GM21390 (cell line): ENCODE data around the gene GOLGA6L7.
"Not testable (repeated sequence)": the region's sequence is repeated elsewhere in the genome, so short reads cannot be mapped to it uniquely, and the experiment has no call there.

Source experiments
- ATAC-seq: cut with Tn5 transposase; IDR thresholded peaks from one replicate; pipeline ENCODE4 v1.9.1; 2021; ENCODE audit not compliant: unreplicated experiment

Gene GOLGA6L7

DNA sequence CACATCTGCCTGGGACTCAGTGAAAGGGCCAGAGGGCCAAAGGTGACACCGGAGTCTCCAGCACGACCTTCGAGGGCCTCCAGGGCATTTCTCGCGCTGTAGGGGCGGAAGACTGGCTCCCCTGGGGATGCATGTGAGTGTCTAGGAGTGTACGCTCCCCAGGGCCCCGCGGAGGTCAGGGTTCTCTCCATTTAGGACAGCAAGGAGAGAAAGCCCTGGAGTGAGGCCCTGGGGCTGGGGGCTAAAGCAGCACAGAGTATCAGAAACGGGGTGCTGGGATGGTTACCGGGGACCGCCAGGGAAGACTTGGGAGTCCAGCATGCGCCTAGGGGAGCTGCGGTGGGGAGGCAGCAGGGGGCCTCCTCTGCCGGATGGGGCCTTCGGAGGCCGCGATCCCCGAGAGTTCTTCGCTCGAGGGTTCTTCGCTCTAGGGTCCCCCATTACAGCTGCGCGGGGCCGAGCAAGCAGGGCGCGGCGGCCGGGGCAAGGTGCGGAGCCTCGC is 36.7 kb upstream of the GOLGA6L7 start:
- no peak for ATAC-seq

DNA sequence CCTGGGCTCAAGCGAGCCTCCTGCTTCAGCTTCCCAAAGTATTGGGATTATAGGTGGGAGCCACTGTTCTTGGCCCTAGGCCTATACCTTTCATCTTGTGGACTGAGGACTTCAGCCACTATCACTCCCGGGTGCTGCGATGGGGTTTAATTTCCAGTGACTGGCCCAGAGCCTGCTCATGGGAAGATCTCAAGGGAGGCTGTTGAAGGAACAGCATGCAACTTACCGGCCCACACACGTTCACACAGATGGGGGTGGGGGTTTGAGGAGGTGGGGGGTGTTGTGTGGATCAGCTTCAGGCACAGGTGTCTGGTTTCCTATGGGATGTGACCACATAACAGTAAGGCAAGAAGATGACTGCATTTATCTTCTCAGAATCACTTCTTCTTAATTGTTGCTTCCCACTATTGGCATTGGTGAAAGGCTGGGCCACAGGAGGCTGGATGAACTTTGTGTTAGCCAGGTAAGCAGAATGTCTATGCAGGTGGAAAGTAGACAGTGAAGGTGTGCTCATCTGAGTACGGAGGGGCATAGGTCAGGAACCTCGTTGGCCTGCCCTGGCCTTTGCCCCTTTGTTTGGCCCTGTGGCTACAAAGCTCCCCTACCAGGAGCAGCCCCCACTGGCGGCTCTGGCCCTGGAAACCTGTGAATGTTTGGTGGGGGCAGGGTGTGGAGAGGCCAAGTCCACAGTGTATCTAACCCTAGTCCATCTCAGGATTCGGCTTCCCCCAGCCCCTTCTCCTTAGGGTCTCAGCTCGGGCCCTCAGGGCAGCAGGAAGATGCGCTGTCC is 35.9 kb upstream of the GOLGA6L7 start:
- no peak for ATAC-seq

- no peak for ATAC-seq
These were observed 33.2 kb upstream of the GOLGA6L7 start for GRCh38 chr15:28881600-28881999.

- ATAC-seq, result no peak
These were observed 32.7 kb upstream of the GOLGA6L7 start for GRCh38 chr15:28881170-28881569.

DNA sequence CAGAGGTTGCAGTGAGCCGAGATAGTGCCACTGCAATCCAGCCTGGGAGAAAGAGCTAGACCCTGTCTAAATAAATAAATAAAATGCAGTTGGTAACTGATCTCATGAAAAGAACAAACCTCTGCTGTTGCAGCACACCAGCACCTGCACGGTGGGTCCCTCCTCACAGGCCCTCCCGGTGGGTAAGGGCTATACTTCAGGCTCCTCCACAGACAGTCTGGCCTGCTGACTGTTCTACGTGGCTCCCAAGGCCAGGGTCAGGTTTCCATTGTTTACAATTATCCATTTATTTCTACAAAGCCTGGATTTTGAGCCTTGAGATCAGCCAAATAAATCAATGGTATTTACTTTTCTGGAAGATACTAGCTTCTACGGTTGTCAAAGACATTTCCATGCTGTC is 32.2 kb upstream of the GOLGA6L7 start:
- ATAC-seq, result no peak

- no peak for ATAC-seq
These were observed 31.1 kb upstream of the GOLGA6L7 start for GRCh38 chr15:28879551-28879950.

DNA sequence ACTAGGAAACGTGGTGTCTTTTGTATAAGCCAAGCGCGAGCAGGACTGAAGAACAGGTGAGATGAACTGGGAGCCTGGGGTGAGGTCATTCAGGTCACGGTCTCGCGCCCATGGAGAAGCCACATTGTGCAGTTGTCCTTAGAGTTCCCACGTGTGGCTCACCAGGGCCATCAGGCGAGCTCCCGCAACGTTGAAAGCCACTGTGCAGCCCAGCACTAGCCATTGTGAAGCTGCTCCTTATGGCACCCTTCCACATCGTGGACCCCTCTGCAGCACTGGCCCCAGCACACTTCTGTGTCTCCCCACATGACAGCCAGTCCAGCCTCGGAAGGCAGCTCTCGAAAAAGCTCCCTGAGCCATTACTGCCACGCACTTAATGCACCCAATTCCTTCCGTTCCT is 29.8 kb upstream of the GOLGA6L7 start:
- ATAC-seq, result no peak

GRCh38 chr15:28876845-28877185 is 28.4 kb upstream of the GOLGA6L7 start:
- ATAC-seq, result no peak

DNA sequence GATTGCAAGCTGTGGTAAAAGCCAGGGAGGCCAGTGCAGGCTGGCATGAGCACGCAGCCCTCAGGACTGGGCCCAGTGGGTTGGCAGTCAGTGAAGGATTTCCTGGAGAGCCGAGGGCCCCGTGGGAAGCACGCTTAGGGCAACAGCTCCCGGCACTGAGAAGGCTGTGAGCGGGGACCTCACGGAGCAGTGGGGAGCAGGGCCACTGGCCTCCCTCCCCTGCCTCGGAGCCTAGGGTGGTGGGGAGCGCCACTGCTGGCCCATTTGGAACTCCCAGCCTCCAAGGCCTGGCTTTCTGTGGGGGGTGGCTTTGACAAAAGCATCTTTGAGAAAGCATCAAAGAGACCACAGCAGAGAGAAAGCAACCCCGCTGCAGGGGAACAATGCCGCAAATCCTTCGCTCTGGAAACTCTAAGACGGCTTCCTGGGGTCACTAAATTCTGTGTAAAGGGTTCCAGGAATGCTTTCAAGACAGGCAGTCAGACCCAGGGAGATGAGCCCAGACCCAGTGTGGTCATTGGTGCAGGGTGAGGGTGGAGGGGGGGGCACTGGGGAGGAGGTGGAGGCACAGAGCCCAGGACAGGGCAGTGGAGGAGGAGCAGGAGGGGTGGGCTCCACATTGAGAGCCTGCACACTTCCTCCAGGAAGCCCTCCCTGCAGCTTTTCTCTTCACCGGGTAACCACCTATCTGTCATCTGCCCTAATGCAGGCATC is 27.8 kb upstream of the GOLGA6L7 start:
- no peak for ATAC-seq

GRCh38 chr15:28875461-28876000 is 27.1 kb upstream of the GOLGA6L7 start:
- ATAC-seq, result no peak

GRCh38 chr15:28873585-28874190 is 25.2 kb upstream of the GOLGA6L7 start:
- no peak for ATAC-seq

GRCh38 chr15:28873006-28873405 is 24.6 kb upstream of the GOLGA6L7 start:
- no peak for ATAC-seq

DNA sequence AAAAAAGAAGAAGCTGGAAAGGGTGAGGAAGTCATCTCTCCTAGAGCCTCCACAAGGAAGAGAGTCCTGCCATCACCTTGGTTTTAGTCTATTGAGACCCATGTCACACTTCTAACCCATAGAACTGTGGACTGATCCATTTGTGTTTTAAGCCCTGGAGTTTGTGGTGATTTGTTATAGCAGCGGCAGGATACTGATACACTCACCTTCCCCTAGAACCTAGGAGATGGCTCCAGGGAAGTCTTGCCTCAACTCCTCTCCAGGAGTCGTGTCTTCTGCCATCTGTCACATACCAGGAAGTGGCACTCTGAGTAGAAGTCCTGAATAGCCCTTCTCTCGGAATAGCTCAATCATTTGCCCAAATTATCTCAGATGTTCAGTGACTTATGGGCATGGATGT is 22.7 kb upstream of the GOLGA6L7 start:
- ATAC-seq, result no peak

DNA sequence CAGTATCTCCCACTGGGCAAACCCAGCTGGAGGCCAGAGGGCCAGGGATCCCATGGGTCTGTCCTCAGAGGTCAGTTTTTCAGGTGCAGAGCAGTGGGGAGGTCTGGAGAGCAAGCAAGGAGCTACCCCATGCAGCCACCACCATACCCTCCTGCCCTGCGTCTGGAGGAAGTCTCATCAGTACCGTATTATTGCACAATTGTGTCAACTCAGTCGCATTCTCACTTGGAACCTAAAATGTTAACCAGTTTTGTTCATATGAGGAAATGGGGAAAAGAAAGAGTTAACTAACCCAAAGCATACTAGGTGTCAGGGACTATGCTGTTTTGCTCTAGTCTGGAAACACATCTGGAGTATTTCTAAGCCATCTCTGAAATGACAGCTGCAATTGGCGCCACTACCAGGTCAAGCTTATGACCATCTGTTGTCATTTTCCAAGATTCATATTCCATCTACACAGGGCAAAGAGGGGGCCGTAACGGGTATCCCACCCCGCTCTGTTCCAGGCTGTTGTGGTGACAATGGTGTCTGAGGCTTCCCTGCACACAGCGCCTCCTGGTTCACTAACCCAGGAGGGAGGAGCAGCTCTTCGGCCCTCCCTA is 20.4 kb upstream of the GOLGA6L7 start:
- no peak for ATAC-seq

DNA sequence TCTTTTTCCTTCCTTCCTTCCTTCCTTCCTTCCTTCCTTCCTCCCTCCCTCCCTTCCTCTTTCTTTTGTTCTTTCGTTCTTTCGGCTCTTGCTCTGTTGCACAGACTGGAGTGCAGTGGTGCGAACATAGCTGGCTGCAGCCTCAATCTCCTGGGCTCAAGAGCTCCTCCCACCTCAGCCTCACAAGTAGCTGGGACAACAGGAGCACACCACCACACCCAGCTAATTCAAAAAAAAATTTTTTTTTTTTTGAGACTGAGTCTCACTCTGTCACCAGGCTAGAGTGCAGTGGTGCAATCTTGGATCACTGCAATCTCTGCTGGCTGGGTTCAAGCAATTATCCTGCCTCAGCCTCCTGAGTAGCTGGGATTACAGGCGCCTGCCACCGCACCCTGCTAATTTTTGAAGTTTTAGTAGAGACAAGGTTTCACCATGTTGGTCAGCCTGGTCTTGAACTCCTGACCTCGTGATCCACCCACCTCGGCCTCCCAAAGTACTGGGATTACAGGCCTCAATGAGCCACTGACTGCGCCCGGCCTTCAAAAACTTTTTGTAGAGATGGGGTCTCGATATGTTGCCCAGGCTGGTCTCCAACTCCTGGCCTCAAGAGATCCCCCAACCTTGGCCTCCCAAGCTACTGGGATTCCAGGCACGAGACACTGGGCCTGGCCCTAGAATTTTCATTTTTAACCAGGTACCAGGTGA is 13.3 kb upstream of the GOLGA6L7 start:
- ATAC-seq, result not testable (repeated sequence)

GRCh38 chr15:28861031-28861534 is 12.6 kb upstream of the GOLGA6L7 start:
- no peak for ATAC-seq

DNA sequence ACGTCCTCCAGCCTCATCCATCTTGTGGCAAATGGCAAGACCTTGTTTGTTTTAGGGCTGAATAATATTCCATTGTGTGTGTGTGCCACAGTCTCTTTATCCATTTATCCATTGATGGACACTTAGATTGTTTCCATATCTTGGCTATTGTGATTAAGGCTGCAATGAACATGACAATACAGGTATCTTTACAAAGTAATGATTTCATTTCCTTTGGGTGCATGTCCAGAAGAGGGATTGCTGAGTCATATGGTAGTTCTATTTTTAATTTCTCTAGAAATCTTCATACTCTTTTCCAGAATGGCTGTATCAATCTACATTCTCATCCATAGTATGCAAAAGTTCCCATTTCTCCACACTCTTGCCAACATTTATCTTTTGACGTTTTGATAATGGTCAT is 6.1 kb upstream of the GOLGA6L7 start:
- not testable (repeated sequence) for ATAC-seq

- not testable (repeated sequence) for ATAC-seq
These were observed 5.2 kb upstream of the GOLGA6L7 start for GRCh38 chr15:28853654-28854053.

GRCh38 chr15:28849766-28850165 is 1.3 kb upstream of the GOLGA6L7 start:
- not testable (repeated sequence) for ATAC-seq

GRCh38 chr15:28849271-28849670 is 827 bp upstream of the GOLGA6L7 start:
- ATAC-seq, result not testable (repeated sequence)
